ENCODE results near the gene MYLIP.

DNA sequence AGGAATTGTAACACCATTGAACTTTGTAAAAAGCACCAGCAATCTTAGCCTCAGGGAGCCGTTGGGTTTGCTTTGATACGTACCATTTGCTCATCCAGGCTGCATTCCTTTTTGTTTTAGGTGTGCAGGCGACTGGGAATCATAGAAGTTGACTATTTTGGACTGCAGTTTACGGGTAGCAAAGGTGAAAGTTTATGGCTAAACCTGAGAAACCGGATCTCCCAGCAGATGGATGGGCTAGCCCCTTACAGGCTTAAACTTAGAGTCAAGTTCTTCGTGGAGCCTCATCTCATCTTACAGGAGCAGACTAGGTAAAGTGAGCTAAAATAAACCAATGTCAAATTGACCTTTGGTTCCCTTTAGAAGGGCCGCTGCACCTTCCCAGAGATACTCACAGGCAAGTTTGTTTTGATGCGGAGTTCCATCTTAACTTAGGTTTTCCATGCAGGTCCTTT is 1.6 kb downstream of the MYLIP start:
- TF ChIP-seq, protein P1, sequence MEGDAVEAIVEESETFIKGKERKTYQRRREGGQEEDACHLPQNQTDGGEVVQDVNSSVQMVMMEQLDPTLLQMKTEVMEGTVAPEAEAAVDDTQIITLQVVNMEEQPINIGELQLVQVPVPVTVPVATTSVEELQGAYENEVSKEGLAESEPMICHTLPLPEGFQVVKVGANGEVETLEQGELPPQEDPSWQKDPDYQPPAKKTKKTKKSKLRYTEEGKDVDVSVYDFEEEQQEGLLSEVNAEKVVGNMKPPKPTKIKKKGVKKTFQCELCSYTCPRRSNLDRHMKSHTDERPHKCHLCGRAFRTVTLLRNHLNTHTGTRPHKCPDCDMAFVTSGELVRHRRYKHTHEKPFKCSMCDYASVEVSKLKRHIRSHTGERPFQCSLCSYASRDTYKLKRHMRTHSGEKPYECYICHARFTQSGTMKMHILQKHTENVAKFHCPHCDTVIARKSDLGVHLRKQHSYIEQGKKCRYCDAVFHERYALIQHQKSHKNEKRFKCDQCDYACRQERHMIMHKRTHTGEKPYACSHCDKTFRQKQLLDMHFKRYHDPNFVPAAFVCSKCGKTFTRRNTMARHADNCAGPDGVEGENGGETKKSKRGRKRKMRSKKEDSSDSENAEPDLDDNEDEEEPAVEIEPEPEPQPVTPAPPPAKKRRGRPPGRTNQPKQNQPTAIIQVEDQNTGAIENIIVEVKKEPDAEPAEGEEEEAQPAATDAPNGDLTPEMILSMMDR (conservative IDR thresholded peaks at IDR 0.05; ENCODE audit: low read depth, low read length), result no peak
- TF ChIP-seq EZH2phosphoT487 (IDR thresholded peaks at IDR 0.05; ENCODE audit: borderline replicate concordance, low read length), result no peak

Measured in PC-3 (cell line).